Measurements from ENCODE around the gene ZNF783.

- TF ChIP-seq STAT6 (CRISPR knock-in tag; conservative IDR thresholded peaks at IDR 0.05; ENCODE audit: low read depth) (no peak), GTF2I (CRISPR knock-in tag; conservative IDR thresholded peaks at IDR 0.05) (no peak), CTCF (IDR thresholded peaks at IDR 0.05) (no peak), IRF1 (CRISPR knock-in tag; IDR thresholded peaks at IDR 0.05) (no peak), SP1 (CRISPR knock-in tag; conservative IDR thresholded peaks at IDR 0.05) (no peak), ZBTB43 (CRISPR knock-in tag; IDR thresholded peaks at IDR 0.05) (no peak), ZNF512 (CRISPR knock-in tag; IDR thresholded peaks at IDR 0.05; ENCODE audit: borderline replicate concordance) (no peak), TEAD4 (CRISPR knock-in tag; IDR thresholded peaks at IDR 0.05) (no peak), TP53 (CRISPR knock-in tag; IDR thresholded peaks at IDR 0.05) (no peak), MAX (CRISPR knock-in tag; IDR thresholded peaks at IDR 0.05) (no peak), MXD4 (CRISPR knock-in tag; IDR thresholded peaks at IDR 0.05; ENCODE audit: borderline replicate concordance) (no peak), RORB (CRISPR knock-in tag; IDR thresholded peaks at IDR 0.05) (no peak)
Measured at GRCh38 chr7:149245244-149245643, 16.8 kb upstream of the ZNF783 start.
